Dermis blood vessel endothelial cell (primary cell): Measurements from ENCODE around the gene HOXD4. TPM values are rescaled to one million over a fixed set of nuclear protein-coding genes. Genes with fewer than 3 reads are reported as not detected.

ENCODE experiments used
- DNase-seq: peaks from one replicate; pipeline ENCODE4 v3.0.0; 2010
- total RNA-seq: library from RNA; depleted of rRNA; stranded (reverse); fragments of >200 nt; gene quantifications from 2 replicates; pipeline ENCODE4 v1.2.3, GENCODE V29; 2014

HOXD4 gene
- total RNA-seq, 1 donor from 2014 or later, result 8.8 TPM

DNA sequence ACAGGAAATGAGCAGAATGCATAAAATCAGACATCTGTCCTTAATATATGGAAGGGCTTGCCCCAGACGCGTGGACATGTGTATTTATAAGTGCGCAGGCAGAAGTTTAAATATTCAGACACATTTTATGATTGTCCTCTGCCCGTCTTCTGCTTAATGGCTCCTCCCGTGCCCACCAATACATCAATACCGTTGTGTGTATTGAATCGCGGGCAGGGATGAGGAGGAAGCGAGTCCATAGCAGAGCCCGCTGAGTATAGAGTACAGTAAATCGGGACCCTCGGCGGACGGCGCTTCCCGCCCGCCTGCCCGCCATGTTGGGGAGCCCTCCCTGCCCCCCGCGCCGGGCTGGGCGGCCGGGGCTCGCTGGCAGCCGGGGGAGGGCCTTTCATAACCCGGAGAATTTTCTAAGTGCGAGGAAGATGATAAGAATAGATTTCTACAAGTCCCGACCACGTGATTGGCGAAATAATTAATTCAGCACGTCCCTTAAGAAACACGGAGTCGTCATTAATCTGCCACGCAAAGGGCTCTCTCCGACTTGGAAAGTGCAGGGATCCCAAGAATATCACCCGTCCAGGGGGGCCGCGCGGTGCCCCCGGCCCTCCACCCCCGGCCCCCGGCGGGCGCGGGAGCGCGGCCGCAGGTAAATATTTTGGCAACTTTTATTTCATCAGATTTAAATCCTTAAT is 5.6 kb downstream of the HOXD4 start, which contains the start of gene HOXD3:
TSS of gene HOXD3 (plus strand) at position 501 of the 692 bp plus-strand sequence. CDS start 11,808 bp downstream, outside the sequence.
- DNase-seq, result no peak

DNA sequence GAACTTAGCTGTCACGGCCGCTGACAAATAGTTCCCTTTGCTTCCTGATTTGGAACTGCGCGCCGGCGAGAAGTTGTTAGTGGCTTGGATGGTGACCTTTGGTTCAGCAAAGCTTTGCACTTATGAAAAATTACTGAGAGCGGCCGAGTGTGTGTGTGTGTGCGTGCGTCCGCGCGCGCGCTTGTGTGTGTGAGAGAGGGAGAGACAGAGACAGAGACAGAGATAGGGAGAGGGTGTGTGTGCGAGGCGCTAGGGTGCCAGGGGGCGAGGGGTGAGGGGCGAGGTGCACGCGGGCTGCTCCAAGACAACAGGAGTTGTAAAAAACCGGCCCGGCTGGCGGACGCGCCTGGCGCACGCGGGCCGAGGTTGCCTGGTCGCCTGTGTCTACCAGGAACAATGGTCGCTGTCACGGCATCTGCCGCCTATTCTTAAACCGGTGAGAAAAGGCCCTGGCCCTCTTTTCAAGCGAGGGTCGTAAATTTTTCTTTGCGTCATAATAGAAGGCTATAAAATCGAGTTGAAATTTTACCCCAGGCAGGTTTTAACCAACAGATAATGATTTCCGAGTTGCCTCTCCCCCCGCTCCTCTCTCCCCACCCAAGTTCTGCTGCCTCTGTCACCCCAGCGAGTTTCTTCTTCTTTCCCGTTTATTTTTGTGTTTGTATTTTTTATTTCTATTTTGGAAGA is 6.3 kb downstream of the HOXD4 start:
- no peak for DNase-seq

DNA sequence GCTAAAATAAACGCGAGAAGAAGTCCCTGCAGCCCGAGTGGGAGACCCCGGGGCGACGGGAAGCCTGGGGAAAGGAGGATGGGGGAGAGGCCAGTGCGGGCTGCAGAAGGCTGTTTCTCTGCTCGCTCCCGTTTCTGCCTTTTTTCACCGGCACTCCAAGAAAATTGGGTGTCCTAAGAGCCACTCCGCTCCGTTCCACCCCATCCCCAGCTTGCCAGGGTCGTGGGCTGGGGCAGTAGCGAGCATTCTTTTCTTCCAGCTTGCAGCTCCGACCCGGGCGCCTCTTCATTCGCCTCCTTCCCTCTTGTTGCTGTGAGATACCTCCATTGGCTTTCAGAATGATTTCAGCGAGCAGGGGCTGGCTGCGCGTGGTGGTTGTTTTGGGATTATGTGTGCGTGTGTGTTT is 6.8 kb downstream of the HOXD4 start:
- no peak for DNase-seq

DNA sequence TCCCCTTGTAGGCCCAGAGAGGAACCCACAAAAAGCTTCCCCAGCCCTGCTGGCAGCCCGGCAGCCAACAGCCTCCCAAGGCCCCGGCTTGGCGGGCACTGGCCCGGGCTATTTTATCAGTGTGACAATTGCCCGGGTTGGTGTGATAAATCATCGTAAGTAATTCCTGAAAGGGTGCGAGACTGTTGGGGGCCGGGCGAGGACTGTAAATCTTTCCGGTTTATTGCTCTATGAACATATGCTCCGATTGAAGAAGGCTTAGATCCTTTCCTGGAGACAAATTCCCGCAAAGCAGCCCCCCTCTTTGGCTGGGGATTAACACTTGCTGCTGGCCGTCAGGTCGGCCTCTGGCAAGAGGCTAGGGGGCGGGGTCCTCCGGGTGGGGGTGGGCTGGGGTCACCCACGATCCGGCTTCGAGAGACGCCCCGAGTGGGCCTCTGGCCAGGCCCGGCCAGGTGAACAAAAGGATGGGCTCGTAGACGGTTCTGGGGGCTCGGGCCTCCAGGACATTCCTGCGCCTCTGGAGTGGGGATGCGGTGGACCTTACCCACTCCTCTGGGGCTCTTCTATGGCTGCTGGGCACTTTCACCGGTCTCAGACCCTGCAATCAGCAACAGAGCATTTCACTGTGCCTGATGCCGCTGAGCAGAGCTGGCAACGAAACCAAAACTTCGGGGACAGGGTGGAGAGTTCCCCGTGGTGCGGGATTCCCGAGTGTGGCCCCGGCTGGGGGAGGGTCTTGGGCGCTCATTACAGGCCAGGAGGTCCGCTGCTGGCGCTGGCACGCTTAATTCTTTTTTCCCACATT is 7.7 kb downstream of the HOXD4 start:
- no peak for DNase-seq

DNA sequence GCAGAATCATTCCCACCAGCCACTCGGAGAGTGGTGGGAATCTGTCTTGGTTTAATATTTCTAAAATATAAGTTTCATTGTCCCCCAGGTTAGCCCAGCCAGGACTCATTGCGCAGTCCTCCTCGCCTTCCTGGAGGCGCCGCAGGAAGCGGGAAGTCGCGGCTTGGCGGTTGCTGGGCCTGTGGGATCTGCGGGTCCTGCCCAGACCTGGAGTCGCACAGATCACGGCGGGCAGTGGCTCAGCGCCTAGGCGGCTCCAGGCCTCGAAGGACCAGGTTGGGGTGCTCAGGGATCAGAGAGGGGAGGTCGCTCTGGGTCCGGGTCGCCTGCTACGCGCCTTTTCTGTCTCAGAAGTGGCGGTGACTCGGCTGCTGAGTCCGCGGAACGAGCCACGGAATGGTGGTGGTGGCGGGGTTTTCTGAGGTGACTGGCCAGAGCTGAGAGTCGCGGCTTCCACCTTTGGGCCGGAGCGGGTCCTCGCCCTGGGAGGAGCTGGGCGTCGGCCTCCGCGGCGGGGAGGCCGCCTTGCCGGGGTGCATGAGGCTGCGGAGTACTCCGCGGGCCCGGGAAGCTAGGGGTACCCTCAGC is 8.4 kb downstream of the HOXD4 start:
- no peak for DNase-seq

DNA sequence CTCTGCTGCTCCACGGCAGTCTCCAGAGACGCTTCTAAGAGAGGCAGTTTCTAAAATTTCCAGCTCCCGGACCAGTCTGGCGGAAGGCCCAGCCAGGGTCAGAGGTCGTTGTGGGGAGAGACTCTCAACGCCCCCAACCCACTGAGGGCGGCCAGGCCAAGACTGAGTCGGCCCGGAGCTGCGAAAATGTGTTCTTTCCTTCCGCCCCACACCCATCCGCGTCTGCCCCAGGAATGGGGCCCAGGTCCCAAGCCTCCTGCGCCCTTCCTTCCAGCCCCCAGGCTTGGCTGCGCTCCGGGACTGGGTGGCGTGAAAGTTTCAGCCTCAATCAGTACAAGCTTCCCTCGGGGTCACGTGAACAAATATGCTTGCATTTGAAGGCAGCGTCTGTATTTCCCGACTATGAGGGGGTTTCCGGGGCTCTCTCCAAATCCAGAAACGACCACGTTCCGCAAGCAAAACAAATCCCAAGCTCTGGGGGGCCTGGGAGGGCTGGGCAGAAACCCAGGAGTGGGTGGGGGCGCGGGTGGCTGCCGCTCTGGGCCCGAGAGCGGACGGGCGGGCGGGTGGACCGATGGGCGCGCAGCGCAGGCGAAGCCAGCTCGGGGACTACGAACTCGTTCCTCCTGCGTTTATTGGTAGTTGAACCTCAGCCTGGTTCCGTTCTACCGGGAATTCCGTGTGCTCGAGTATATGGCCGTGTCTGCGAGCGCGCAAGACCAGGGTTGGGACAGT is 9.1 kb downstream of the HOXD4 start:
- no peak for DNase-seq

DNA sequence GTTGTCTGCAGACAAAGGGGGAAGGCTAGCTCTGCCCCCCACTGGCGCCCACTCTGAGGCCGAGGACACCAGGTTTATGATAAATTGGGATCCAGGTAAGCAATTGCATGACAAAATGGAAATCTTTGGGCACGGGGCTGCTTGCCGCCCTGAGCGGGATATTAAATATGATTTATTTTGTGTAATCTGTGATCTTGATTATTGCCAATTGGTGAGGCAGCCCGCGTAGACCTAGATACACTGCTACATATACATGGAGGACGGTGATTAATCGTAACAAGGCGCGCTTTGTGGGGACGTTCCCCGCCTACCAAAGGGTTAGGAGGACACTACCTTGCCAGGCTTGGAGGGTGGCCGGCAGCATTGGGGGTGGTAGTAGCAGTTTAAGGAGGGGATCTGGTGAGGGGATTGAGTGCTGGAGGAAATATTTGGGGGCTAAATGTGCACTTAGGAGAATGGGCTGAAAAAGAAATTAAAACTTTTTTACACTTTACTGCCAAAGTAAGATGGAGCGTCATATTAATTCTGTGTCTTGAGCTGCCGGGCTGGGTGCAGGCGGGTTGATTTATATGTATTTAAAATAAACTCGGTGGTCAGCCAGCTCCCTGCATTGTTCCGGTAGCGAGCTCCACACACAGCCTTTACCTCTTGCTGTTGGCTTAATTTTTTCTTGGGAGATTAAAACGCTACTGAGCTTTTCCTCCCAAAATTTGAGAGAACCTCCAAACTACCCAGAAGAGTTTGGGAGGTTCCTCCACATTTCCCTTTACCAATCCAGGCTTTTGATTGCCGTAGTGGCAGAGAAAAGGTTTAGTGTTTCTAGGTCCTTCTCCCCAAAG is 9.9 kb downstream of the HOXD4 start:
- no peak for DNase-seq

DNA sequence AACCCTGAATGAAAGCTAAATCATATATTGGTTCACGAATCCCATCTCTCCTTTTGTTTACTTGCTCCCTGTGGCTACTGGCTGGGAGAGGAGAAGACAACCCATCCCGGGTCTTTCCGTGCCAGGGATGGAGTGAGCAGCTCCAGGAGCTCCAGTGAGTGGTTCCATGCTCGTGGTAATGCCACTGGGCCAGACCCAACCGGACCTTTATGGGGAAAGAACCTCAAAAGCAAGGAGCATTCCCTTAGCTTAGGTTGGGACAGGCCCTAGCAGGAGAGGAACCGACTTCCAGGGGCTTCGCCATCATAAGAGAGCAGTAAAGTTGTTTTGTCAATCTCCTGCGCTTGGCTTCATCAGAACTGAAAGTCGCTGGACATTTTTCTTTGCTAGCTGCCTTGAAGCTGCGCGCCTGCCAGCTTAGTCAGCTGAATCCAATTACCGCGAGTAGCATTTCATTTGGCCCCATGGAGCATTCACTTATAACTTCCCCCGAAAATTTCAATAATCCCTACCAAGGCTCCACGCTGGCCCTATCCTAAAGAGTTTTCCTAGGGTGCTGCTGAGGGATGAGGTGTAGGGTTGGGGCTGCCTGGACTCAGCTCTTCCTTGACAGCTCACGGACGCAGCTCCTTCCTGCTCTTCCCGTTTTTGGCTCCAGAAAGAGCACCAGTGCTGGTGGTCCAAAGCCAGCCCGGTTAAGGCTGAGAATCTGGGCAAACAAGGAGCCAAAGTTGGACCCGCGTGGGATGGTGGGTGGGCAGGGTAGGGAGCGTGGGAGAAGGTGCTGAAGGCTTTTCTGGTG is 10.7 kb downstream of the HOXD4 start:
- DNase-seq, result no peak

DNA sequence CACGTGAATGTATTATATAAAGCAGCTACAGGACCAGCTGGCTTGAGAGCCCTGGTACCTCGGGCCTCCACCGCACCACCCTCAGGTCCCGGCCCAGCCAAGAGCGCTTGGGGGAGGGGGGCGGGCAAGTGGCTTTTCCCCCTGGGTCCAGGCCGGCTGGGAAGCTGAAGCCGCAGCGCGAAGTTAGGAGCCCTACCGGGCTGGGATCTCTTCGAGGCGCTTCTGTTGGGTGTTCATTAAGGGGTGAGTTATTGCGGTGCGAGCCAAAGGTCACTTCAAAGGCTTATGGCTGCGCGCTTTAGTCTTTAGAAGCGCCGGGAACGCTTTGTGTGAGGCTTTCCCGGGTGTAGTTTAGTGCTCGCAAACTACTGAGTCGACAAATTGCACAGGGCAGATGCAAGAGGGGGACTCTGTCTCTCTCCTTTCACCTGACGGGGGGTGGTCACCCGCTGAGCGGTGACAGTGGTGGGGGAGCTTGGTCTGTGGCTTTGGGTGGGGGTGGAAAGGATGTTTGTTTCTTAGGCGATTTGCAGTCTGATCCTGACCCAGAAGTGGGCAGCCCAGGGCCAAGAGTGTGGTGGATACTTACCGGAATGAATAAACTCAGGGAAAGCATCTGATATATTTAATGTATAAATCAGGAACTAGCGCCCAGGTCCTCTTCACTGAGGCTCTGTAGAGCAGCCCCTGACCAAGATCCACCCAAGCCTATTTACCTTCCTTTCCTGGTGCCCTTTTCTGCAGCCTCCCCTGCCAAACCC is 11.7 kb downstream of the HOXD4 start:
- DNase-seq, result no peak

DNA sequence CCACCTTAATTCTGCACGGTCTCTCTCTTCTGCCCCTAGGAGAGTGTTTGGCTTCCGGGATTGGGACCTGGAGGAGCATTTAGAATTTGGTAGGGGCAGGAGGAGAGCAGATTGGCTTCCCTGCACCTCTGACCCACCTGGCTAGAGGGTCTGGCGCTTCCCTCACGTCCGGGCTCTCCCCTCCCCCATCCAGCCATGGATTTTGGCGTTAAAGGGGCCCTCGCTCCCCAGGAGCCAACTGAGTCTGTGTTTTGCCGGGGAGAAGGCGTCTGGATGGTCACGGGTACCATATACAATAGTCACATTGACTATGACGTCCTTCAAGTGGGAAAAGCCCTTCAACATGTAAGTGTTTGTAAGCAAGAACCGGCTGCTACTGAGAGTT is 12.3 kb downstream of the HOXD4 start:
- DNase-seq, result no peak

DNA sequence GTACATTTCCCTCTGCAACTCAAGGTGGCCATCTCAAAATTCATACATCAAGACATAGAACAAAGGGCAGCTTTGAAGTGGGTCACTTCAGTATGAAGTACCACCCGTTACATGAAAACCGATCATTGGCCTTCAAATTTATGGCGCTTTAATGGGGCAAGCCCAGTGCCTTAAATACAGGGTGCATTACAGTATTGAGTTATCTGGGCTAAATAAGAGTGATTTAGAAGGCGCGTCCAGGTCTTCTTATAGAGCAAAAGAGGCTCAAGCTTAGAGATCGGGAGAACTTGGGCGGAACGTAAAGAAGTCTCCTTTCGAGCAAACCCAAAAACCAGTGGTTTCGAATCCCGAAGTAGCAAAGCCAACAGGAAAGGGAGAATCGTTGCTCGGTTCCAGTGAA is 12.9 kb downstream of the HOXD4 start:
- DNase-seq, result no peak

DNA sequence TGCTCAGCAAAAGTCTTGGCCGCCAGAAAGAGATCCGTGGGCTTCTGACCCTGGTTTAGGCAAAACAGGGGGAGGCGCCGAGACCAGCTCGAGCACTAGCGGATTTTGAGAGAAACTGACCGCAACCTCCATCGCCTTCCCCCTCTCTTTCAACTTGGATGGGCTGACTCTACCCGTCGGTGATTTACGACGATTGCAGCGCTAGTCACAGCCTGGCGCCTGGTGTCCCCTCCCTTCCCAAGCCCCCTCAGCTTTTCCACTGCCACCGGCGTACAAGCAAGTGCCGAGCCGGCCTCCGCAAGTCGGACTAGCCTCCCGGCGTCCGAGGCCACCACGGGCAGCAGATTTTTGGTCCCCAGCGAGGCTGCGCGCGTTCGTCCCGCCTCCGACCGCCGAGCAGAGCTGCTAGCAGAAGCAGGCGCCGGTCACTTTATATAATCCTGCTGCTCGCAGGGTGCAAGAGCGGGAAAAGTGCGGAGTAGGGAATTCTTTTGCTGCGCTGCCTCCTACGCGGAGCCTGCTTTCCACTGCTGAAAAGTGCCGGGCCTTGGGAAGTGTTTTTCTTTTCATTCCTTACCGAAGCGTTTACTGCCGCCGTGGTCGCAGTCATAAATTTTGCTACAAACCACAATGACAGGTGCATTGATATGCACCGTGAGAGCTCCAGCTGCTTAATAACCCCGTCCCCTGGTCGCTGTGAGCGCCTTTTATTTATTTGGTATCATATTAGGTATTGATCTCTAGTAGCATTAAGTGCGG is 13.4 kb downstream of the HOXD4 start:
- DNase-seq, result no peak

DNA sequence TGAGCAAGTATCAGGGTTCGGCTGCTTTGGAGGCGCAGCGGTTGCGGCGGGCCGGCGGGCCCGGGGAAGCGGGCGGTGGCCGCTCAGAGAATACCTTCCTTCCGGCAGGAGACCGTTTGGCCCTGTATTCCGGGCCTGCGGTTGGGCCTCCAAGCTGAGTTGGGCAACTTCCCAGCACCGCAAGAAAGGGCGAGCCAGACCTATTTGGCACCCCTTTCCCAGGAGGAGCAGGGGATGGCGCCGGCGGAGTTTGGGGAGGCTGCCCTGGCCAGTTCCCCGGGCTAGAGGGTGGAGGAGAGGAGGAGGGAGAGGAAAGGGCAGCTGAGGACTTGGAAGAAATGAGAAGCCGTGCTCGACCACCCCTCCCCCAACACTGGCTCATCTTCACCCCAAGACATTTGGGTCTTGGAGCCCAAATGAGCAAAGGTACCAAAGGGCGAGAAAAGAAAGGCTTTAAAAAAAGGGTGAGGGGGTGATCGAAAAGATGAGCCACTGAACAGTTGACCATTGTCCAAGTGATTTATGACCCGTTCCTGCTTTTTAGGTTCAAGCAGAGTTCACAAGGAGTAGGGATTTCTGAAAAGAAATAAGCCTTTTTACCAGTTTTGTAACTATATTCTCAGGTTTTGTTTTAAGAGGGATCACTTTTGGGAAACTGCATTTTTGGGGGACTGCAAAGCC is 14.2 kb downstream of the HOXD4 start:
- DNase-seq, result no peak

DNA sequence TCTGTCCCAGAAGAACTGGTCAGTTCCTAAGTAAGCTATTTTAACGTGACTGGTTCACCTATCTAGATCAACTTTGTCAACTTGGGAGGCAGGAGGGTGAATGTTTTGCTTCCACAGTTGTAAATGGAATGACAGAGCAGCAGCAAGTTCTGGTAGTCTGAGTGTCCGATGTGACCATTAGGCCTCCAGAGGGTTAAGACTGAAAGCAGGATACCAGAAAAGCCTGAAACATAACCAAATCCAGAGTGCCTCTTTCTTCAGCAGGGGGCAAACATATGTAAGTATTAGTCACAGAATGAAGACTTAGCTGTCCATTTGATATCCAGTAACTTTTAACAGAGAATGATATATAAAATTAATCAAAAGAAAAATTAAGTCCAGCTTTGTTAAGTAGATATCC is 14.9 kb downstream of the HOXD4 start:
- DNase-seq, result no peak

DNA sequence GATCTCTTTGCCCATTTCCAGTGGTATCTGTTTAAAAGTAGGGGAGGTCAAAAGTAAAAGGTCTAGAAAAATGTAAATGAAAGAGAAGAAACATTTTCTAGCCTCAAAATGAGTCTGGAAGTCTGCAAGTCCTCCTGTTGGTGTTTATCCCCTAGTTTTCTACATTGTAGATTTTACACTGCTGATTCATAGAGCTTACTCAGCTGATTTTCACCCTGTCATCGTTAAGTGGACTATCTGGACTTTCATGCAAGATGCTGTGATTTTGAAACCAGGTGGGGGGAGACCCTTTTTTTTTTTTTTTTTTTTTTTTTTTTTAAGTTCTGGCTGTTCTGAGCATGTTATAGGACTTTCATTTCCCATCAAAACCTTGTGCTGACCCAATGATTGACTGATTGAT is 16.0 kb downstream of the HOXD4 start:
- DNase-seq, result no peak

DNA sequence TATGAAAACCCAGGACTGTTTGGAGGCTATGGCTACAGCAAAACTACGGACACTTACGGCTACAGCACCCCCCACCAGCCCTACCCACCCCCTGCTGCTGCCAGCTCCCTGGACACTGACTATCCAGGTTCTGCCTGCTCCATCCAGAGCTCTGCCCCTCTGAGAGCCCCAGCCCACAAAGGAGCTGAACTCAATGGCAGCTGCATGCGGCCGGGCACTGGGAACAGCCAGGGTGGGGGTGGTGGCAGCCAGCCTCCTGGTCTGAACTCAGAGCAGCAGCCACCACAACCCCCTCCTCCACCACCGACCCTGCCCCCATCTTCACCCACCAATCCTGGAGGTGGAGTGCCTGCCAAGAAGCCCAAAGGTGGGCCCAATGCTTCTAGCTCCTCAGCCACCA is 17.8 kb downstream of the HOXD4 start:
- no peak for DNase-seq

DNA sequence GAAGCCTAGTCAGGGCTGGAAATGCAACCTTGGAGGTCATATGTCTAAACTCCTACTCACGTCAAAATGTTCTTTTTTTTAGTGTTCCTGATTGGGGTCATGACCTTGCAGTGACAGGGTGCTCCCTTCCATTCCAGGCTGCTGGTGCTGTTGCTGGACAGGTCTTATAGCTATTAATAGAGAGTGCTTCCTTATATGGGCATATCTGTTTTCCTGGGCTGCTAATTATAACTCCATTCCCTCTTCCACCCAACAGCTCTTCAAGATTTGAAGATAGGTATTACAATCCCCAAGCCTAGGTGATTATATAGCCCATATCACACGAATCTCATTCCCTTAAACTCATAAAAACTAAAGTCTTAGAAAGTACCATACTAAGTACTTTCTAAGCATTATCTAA is 18.4 kb downstream of the HOXD4 start:
- DNase-seq, result no peak

DNA sequence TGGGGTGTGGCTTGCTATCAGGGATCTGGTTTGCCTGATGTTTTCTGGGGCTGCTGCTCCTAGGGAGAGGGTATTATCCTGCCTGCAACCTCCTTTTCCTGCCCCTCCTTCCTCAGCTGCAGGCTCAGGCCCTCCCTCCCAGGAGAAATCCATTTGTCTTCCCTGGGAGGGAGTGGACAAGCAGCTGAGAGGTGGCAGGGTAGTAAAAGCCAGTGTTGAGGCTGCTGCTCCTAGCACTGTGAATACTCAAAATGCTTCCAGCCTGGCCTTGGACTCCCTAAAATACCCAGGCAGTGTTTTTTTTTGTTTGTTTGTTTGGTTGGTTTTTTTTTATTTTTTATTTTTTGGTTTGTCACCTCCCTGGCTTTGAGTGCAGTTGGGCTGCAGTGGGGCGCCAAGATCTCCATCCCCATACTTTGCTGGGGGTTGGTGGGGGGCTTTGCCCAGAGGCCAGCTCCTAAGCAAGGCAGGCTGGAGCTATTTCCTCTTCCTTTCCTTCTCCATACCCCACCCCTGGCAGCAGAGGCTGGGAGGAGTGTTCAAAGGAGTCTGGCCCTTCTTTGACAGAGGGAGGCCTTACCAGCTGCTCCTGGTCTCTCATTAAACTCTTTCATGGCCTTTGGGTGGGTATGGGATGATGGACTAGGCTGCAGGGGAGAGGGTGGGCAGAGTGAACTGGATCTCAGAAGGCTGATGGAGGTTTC is 19.4 kb downstream of the HOXD4 start:
- DNase-seq, result peak; percentile 38
